ENCODE measurements around the gene LRMDA.

LRMDA gene

DNA sequence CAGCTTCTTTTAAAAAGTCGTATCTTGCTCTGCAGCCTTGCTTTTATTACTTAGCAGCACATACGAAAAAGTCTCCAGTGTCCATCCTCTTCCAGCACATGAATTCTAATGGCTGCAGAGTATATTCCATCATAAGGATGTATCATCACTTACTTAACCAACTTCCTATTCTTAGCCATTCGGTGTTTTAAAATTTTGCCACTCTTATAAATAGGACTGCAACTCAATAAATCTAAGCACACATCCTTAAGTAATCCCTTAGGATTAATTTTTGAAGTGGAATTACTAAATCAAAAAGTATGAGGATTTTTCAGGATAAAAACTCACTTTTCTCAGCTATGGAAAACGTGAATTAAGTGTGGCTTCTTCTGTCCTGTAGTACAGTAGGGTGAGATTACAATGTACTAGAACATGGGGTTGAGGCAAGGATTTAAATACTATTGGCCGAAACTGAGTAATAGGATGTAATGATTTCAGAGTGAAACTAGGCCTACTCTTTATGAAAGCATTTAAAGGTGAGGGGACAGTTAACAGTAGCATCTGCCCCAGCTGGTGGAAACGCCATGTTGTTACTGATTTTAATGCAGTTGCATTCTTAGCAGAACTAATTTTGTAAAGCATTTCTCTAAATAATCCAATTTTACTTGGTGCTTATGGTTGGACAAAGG is 1035.5 kb downstream of the LRMDA start:
- TF ChIP-seq EGR1 (IDR thresholded peaks at IDR 0.05), result no peak
- TF ChIP-seq TEAD4 (IDR thresholded peaks at IDR 0.05), result no peak
- TF ChIP-seq, protein P1, sequence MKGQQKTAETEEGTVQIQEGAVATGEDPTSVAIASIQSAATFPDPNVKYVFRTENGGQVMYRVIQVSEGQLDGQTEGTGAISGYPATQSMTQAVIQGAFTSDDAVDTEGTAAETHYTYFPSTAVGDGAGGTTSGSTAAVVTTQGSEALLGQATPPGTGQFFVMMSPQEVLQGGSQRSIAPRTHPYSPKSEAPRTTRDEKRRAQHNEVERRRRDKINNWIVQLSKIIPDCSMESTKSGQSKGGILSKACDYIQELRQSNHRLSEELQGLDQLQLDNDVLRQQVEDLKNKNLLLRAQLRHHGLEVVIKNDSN (IDR thresholded peaks at IDR 0.05), result no peak
- TF ChIP-seq ZBTB7A (IDR thresholded peaks at IDR 0.05; ENCODE audit: low read depth), result no peak
- TF ChIP-seq CREB1 (IDR thresholded peaks at IDR 0.05; ENCODE audit: low read depth), result no peak
- no peak for TF ChIP-seq TCF12 (IDR thresholded peaks at IDR 0.05; ENCODE audit: low read depth)
- no peak for TF ChIP-seq FOXM1 (IDR thresholded peaks at IDR 0.05; ENCODE audit: borderline replicate concordance, low read depth)
- TF ChIP-seq NFIC (IDR thresholded peaks at IDR 0.05), result no peak
- TF ChIP-seq, protein P2, sequence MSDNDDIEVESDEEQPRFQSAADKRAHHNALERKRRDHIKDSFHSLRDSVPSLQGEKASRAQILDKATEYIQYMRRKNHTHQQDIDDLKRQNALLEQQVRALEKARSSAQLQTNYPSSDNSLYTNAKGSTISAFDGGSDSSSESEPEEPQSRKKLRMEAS (IDR thresholded peaks at IDR 0.05), result no peak

DNA sequence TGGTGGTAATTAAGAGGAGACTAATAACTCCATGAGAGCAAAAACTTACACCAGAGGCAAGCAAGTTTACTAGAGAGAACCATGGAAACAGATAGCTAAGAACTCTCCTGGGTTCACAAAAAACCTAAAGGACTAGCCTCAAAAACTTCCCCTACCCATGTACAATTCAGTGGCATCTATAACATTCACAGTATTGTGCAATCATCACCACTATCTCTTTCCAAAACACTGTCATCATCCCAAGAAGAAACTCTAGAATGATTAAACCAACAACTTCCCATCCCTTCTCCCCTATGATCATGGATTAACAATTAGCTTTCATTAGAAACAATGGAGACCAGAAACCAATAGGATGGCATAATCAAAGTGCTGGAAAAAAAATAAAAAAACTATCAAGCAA is 1038.3 kb downstream of the LRMDA start:
- TF ChIP-seq, protein P2 (IDR thresholded peaks at IDR 0.05), result no peak
- no peak for TF ChIP-seq YY1 (IDR thresholded peaks at IDR 0.05; ENCODE audit: low read depth)
- TF ChIP-seq RAD21 (IDR thresholded peaks at IDR 0.05; ENCODE audit: low read depth), result no peak
- TF ChIP-seq CREB1 (IDR thresholded peaks at IDR 0.05; ENCODE audit: low read depth), result no peak
- TF ChIP-seq TCF12 (IDR thresholded peaks at IDR 0.05; ENCODE audit: low read depth), result no peak
- TF ChIP-seq, protein P1 (IDR thresholded peaks at IDR 0.05), result no peak
- no peak for TF ChIP-seq EP300 (IDR thresholded peaks at IDR 0.05; ENCODE audit: borderline replicate concordance)
- no peak for TF ChIP-seq TAF1 (IDR thresholded peaks at IDR 0.05; ENCODE audit: low read depth)
- TF ChIP-seq NFIC (IDR thresholded peaks at IDR 0.05), result no peak

DNA sequence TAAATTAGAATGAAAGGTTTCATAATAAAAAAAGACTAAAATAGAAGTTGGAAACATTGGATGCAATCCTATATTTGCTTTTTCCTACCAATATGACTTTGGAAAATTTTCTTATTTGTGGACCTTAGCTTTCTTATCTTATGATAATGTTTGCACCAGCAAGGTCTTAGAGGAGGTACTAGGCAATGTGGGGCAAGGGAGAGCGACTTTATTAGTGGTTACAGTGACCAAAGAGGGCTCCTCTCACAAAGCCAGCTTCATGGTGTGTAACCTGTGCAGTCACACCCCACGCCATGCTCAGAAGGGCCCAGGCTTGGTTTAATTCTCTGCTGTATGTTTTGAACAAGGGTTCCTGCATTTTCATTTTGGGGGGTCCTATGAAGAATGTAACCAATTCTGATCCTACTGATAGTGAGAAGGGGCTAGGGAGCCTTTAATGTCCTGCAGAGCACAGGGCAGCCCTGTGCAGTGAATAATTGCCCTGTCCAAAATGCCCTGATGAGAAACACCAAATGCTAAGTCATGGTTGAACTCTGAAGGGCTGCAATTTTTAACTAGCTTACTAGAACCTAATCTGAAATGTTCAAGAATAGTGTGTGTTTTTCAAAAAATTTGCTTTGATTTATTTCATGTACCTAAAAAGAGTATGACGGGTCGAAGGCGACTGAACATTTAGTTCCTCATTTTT is 1047.8 kb downstream of the LRMDA start:
- TF ChIP-seq TEAD4 (IDR thresholded peaks at IDR 0.05) (no peak), TCF12 (IDR thresholded peaks at IDR 0.05; ENCODE audit: low read depth) (no peak), CREB1 (IDR thresholded peaks at IDR 0.05; ENCODE audit: low read depth) (no peak), CEBPB (IDR thresholded peaks at IDR 0.05) (no peak), FOXM1 (IDR thresholded peaks at IDR 0.05; ENCODE audit: borderline replicate concordance, low read depth) (no peak), RAD21 (IDR thresholded peaks at IDR 0.05; ENCODE audit: low read depth) (no peak), ZBTB7A (IDR thresholded peaks at IDR 0.05; ENCODE audit: low read depth) (no peak), TAF1 (IDR thresholded peaks at IDR 0.05; ENCODE audit: low read depth) (no peak), EGR1 (IDR thresholded peaks at IDR 0.05) (no peak), YY1 (IDR thresholded peaks at IDR 0.05; ENCODE audit: low read depth) (no peak), EP300 (IDR thresholded peaks at IDR 0.05; ENCODE audit: borderline replicate concordance) (no peak), NFIC (IDR thresholded peaks at IDR 0.05) (no peak)
- TF ChIP-seq, protein P2 (IDR thresholded peaks at IDR 0.05), result no peak
- TF ChIP-seq, protein P3, sequence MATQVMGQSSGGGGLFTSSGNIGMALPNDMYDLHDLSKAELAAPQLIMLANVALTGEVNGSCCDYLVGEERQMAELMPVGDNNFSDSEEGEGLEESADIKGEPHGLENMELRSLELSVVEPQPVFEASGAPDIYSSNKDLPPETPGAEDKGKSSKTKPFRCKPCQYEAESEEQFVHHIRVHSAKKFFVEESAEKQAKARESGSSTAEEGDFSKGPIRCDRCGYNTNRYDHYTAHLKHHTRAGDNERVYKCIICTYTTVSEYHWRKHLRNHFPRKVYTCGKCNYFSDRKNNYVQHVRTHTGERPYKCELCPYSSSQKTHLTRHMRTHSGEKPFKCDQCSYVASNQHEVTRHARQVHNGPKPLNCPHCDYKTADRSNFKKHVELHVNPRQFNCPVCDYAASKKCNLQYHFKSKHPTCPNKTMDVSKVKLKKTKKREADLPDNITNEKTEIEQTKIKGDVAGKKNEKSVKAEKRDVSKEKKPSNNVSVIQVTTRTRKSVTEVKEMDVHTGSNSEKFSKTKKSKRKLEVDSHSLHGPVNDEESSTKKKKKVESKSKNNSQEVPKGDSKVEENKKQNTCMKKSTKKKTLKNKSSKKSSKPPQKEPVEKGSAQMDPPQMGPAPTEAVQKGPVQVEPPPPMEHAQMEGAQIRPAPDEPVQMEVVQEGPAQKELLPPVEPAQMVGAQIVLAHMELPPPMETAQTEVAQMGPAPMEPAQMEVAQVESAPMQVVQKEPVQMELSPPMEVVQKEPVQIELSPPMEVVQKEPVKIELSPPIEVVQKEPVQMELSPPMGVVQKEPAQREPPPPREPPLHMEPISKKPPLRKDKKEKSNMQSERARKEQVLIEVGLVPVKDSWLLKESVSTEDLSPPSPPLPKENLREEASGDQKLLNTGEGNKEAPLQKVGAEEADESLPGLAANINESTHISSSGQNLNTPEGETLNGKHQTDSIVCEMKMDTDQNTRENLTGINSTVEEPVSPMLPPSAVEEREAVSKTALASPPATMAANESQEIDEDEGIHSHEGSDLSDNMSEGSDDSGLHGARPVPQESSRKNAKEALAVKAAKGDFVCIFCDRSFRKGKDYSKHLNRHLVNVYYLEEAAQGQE (IDR thresholded peaks at IDR 0.05; ENCODE audit: low read depth), result no peak
- TF ChIP-seq, protein P1 (IDR thresholded peaks at IDR 0.05), result no peak

DNA sequence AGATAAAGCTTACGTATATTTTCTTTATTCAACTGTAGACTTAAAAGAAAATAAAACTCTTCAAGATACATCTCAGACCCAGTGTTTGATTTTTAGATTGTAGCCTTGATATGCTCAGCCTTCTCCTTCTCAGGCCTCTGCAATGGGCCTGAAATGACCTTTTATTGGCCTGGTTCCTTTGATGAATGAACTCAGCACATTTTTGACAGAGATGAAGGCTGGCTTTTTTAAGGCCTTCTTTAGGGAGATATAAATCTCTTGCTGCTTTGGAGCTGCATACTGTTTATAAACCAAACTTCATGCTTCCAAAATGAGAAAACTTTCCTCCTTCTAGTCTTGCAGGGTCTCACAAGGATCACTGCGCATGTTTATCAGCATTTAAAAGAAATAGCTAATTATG is 1049.8 kb downstream of the LRMDA start:
- TF ChIP-seq TCF12 (IDR thresholded peaks at IDR 0.05; ENCODE audit: low read depth) (no peak), NFIC (IDR thresholded peaks at IDR 0.05) (no peak), CEBPB (IDR thresholded peaks at IDR 0.05) (no peak), RAD21 (IDR thresholded peaks at IDR 0.05; ENCODE audit: low read depth) (no peak), EGR1 (IDR thresholded peaks at IDR 0.05) (no peak)
- TF ChIP-seq, protein P3 (IDR thresholded peaks at IDR 0.05; ENCODE audit: low read depth), result no peak

DNA sequence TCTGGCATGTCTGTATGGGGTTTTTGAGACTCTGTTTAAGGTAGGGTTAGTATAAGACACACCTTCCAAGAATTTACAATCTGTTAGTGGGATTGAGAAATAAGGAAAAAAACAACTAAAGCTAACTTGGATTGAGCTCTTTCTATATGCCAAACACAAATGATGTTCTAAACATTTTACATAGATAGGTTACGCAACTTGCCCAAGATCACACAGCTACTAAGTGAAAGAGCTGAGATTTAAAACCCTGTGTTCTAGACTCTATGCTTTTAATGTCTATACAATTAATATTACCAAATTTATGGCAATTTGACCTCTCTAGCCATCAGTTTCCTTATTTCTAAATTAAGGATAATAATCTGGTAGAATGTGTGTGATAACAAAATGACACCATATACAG is 1056.2 kb downstream of the LRMDA start:
- TF ChIP-seq EP300 (IDR thresholded peaks at IDR 0.05; ENCODE audit: borderline replicate concordance), result no peak
- no peak for TF ChIP-seq TEAD4 (IDR thresholded peaks at IDR 0.05)
- no peak for TF ChIP-seq TAF1 (IDR thresholded peaks at IDR 0.05; ENCODE audit: low read depth)
- TF ChIP-seq CREB1 (IDR thresholded peaks at IDR 0.05; ENCODE audit: low read depth), result no peak
- TF ChIP-seq RAD21 (IDR thresholded peaks at IDR 0.05; ENCODE audit: low read depth), result no peak

Data from Ishikawa (cell line).